ENCODE results near the gene ALAS1. TPM values are rescaled to one million over a fixed set of nuclear protein-coding genes. Genes with fewer than 3 reads are reported as not detected.

The ALAS1 gene
- total RNA-seq, 1 experiment from 2014 or later: 58.6 TPM

GRCh38 chr3:52223449-52224408 is 25.8 kb downstream of the ALAS1 start:
- TF ChIP-seq EZH2 (IDR thresholded peaks at IDR 0.05; ENCODE audit: borderline replicate concordance, low read depth, low read length, poor library complexity, severe bottlenecking): no peak
- TF ChIP-seq CTCF (conservative IDR thresholded peaks at IDR 0.05; ENCODE audit: low read depth, low read length): no peak
- H3K4me3 ChIP-seq (ENCODE audit: low read depth, low read length, poor library complexity, severe bottlenecking): no peak overlapping the region
- no peak overlapping the region for H3K27ac ChIP-seq (ENCODE audit: low read depth, low read length, poor library complexity, severe bottlenecking)
- no TSS peak for BruUV-seq (replicated peaks)
- ChIA-PET POLR2A (ENCODE audit: low non-redundant PET) (no interaction called here), CTCF (no interaction called here)
- no peaks in the 10 kb centered on the region for H3K27me3 ChIP-seq (replicated peaks; ENCODE audit: insufficient read depth, low read depth, low read length, poor library complexity)
- intact Hi-C loops (cut with micrococcal nuclease; ENCODE audit: unreplicated experiment): loop anchor here (5.0 kb wide), 1 partner anchor 224 kb away; the partner anchor contains the start of gene SEMA3G
- no peaks in the 10 kb centered on the region for H3K9me3 ChIP-seq (ENCODE audit: low read depth, low read length, poor library complexity, severe bottlenecking)
- no peak for DNase-seq (ENCODE audit: low spot score)
- H3K36me3 ChIP-seq (ENCODE audit: insufficient read depth, low read length, poor library complexity, severe bottlenecking): no peaks in the 10 kb centered on the region
- no peaks in the 10 kb centered on the region for H3K4me1 ChIP-seq (ENCODE audit: insufficient read depth, low read length, poor library complexity, severe bottlenecking)

GRCh38 chr3:52225452-52226228 is 27.7 kb downstream of the ALAS1 start, which contains the start of gene TLR9:
TLR9 (minus strand) TSS chr3:52225645; CDS start chr3:52225529, 116 bp downstream.
- ChIA-PET CTCF (no interaction called here), POLR2A (ENCODE audit: low non-redundant PET) (no interaction called here)
- DNase-seq (ENCODE audit: low spot score): no peak
- no peaks in the 10 kb centered on the region for H3K36me3 ChIP-seq (ENCODE audit: insufficient read depth, low read length, poor library complexity, severe bottlenecking)
- H3K4me1 ChIP-seq (ENCODE audit: insufficient read depth, low read length, poor library complexity, severe bottlenecking): no peaks in the 10 kb centered on the region
- no peaks in the 10 kb centered on the region for H3K27me3 ChIP-seq (replicated peaks; ENCODE audit: insufficient read depth, low read depth, low read length, poor library complexity)
- H3K4me3 ChIP-seq (ENCODE audit: low read depth, low read length, poor library complexity, severe bottlenecking): no peak within 1 kb of the TSS
- TF ChIP-seq EZH2 (IDR thresholded peaks at IDR 0.05; ENCODE audit: borderline replicate concordance, low read depth, low read length, poor library complexity, severe bottlenecking) (no peak), CTCF (conservative IDR thresholded peaks at IDR 0.05; ENCODE audit: low read depth, low read length) (no peak)
- intact Hi-C loops (cut with micrococcal nuclease; ENCODE audit: unreplicated experiment): no loop called here
- H3K9me3 ChIP-seq (ENCODE audit: low read depth, low read length, poor library complexity, severe bottlenecking): no peaks in the 10 kb centered on the region
- H3K27ac ChIP-seq (ENCODE audit: low read depth, low read length, poor library complexity, severe bottlenecking): no peak within 1 kb of the TSS
- no TSS peak for BruUV-seq (replicated peaks)

- no peaks in the 10 kb centered on the region for H3K36me3 ChIP-seq (ENCODE audit: insufficient read depth, low read length, poor library complexity, severe bottlenecking)
- POLR2A ChIA-PET (ENCODE audit: low non-redundant PET): no interaction called here
- H3K4me1 ChIP-seq (ENCODE audit: insufficient read depth, low read length, poor library complexity, severe bottlenecking): no peaks in the 10 kb centered on the region
- H3K9me3 ChIP-seq (ENCODE audit: low read depth, low read length, poor library complexity, severe bottlenecking): no peaks in the 10 kb centered on the region
- no peaks in the 10 kb centered on the region for H3K27me3 ChIP-seq (replicated peaks; ENCODE audit: insufficient read depth, low read depth, low read length, poor library complexity)
- CTCF ChIA-PET: no interaction called here
- BruUV-seq (replicated peaks): no TSS peak
- no peak overlapping the region for H3K4me3 ChIP-seq (ENCODE audit: low read depth, low read length, poor library complexity, severe bottlenecking)
- DNase-seq (ENCODE audit: low spot score): no peak
- TF ChIP-seq EZH2 (IDR thresholded peaks at IDR 0.05; ENCODE audit: borderline replicate concordance, low read depth, low read length, poor library complexity, severe bottlenecking) (no peak), CTCF (conservative IDR thresholded peaks at IDR 0.05; ENCODE audit: low read depth, low read length) (no peak)
- intact Hi-C loops (cut with micrococcal nuclease; ENCODE audit: unreplicated experiment): no loop called here
- no peak overlapping the region for H3K27ac ChIP-seq (ENCODE audit: low read depth, low read length, poor library complexity, severe bottlenecking)
Measured at GRCh38 chr3:52226229-52226817, 28.4 kb downstream of the ALAS1 start.

Measured in A673 (cell line).